ENCODE data around the gene BOLA1. TPM values are rescaled to one million over a fixed set of nuclear protein-coding genes. Genes with fewer than 3 reads are reported as not detected.

BOLA1 gene
- total and polyA plus RNA-seq, 3 experiments from 2014 or later: 27.3 to 31.6 (median 28.4) TPM

GRCh38 chr1:149927056-149927562, 27.7 kb downstream of the BOLA1 start:
- DNase-seq: peak in 1 of 5 donors; percentile 31
- H3K4me3 Mint-ChIP-seq: peak overlapping the region; percentile 89 to 97 (median 95)
- peaks cover 40 to 54% (median 41%) of the 10 kb centered on the region in 3 donors for H3K4me1 Mint-ChIP-seq
- H3K36me3 Mint-ChIP-seq: peaks cover 25 to 52% (median 41%) of the 10 kb centered on the region in 3 donors
- ChIA-PET CTCF (no interaction called here), POLR2A (interaction anchor here (1.5 kb wide), 1 partner anchor 40 kb away, joined by 33 read pairs; a partner anchor contains a TSS)
- Histone ChIP-seq H3K9me3 (ENCODE audit: low read length) (no peaks in the 10 kb centered on the region), H3K27ac (ENCODE audit: low read depth, low read length) (peak overlapping the region; percentile 93), H3K4me1 (ENCODE audit: insufficient read depth, low read length) (peaks cover 35% of the 10 kb centered on the region), H3K4me3 (ENCODE audit: low read length) (peak overlapping the region; percentile 81), H3K27me3 (ENCODE audit: insufficient read depth, low read length, poor library complexity, severe bottlenecking) (no peaks in the 10 kb centered on the region), H3K36me3 (ENCODE audit: insufficient read depth, low read length) (peaks cover 40% of the 10 kb centered on the region)
- H3K27me3 Mint-ChIP-seq: peaks cover 5 to 16% of the 10 kb centered on the region in 2 donors
- peak overlapping the region; percentile 91 to 100 (median 98) for H3K27ac Mint-ChIP-seq
- no peaks in the 10 kb centered on the region for H3K9me3 Mint-ChIP-seq

GRCh38 chr1:149927563-149928400, 28.4 kb downstream of the BOLA1 start, which contains the start of gene SF3B4:
Gene SF3B4, minus strand, starts transcription at chr1:149927803. Its CDS starts 44 bp downstream, at chr1:149927759.
- H3K27ac ChIP-seq (ENCODE audit: low read depth, low read length): peak within 1 kb of the TSS; percentile 93

GRCh38 chr1:149928401-149928724, 29.0 kb downstream of the BOLA1 start:
- H3K36me3 ChIP-seq (ENCODE audit: insufficient read depth, low read length): peaks cover 30% of the 10 kb centered on the region
- Mint-ChIP-seq H3K4me3 (peak overlapping the region; percentile 89 to 97 (median 95)), H3K27ac (peak overlapping the region; percentile 91 to 100 (median 98)), H3K36me3 (peaks cover 23 to 41% (median 37%) of the 10 kb centered on the region in 3 donors), H3K9me3 (no peaks in the 10 kb centered on the region), H3K4me1 (peaks cover 40 to 52% (median 41%) of the 10 kb centered on the region in 3 donors), H3K27me3 (peaks cover 9 to 19% of the 10 kb centered on the region in 2 donors)
- peaks cover 35% of the 10 kb centered on the region for H3K4me1 ChIP-seq (ENCODE audit: insufficient read depth, low read length)
- no peak for DNase-seq
- peak overlapping the region; percentile 81 for H3K4me3 ChIP-seq (ENCODE audit: low read length)
- CTCF ChIA-PET: interaction anchor here (1.1 to 2.0 kb wide), 2 partner anchors 27 to 41 kb away, joined by 3 to 8 read pairs; a partner anchor contains a TSS
- H3K9me3 ChIP-seq (ENCODE audit: low read length): no peaks in the 10 kb centered on the region
- POLR2A ChIA-PET: interaction anchor here (0.7 to 1.5 kb wide), 8 partner anchors 9 to 307 kb away, joined by 3 to 33 read pairs (median 4); a partner anchor contains a TSS
- H3K27ac ChIP-seq (ENCODE audit: low read depth, low read length): peak overlapping the region; percentile 93
- H3K27me3 ChIP-seq (ENCODE audit: insufficient read depth, low read length, poor library complexity, severe bottlenecking): no peaks in the 10 kb centered on the region

More at GRCh38 chr1:149927563-149928400, 28.4 kb downstream of the BOLA1 start, which contains the start of gene SF3B4:
- H3K9me3 ChIP-seq (ENCODE audit: low read length): no peaks in the 10 kb centered on the region
- H3K36me3 ChIP-seq (ENCODE audit: insufficient read depth, low read length): peaks cover 36% of the 10 kb centered on the region
- DNase-seq: peak; percentile 92 to 97 (median 93)
- no peaks in the 10 kb centered on the region for H3K27me3 ChIP-seq (ENCODE audit: insufficient read depth, low read length, poor library complexity, severe bottlenecking)
- Mint-ChIP-seq H3K9me3 (no peaks in the 10 kb centered on the region), H3K4me1 (peaks cover 40 to 54% (median 41%) of the 10 kb centered on the region in 3 donors), H3K36me3 (peaks cover 25 to 46% (median 43%) of the 10 kb centered on the region in 3 donors), H3K4me3 (peak within 1 kb of the TSS; percentile 89 to 97 (median 95)), H3K27ac (peak within 1 kb of the TSS; percentile 91 to 100 (median 98)), H3K27me3 (peaks cover 9 to 19% of the 10 kb centered on the region in 2 donors)
- H3K4me1 ChIP-seq (ENCODE audit: insufficient read depth, low read length): peaks cover 35% of the 10 kb centered on the region
- peak within 1 kb of the TSS; percentile 81 for H3K4me3 ChIP-seq (ENCODE audit: low read length)
- ChIA-PET CTCF (interaction anchor here (1.1 to 2.0 kb wide), 2 partner anchors 26 to 40 kb away, joined by 3 to 8 read pairs; a partner anchor contains a TSS), POLR2A (interaction anchor here (0.5 to 1.5 kb wide), 10 partner anchors 10 to 308 kb away, joined by 3 to 33 read pairs (median 4); a partner anchor contains a TSS)

DNA sequence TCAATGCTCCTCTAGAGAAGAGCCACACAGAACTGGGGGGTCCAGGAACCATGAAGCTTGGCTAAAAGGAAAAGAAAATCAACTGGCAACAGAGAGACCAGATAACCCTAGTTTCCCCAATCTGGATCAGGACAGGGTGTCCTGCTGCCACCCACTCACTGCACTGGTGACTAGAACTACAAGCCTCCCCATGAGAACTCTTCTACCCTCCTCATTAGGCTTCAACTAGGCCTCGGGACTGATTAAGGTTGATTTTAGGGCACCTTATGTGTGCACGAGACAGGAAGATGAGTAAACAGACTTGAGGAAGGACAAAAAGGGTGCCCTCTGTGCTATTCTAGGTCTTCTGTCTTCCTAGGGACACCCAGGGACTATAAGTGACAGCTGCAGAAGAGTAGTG, 30.5 kb downstream of the BOLA1 start:
- ChIA-PET POLR2A (no interaction called here), CTCF (interaction anchor here (1.1 kb wide), 1 partner anchor 236 kb away, joined by 3 read pairs; no protein-coding TSS in a partner anchor)
- Mint-ChIP-seq H3K27ac (peak overlapping the region in 4 of 8 donors; percentile 97 to 100 (median 98)), H3K4me1 (peaks cover 30 to 41% (median 32%) of the 10 kb centered on the region in 3 donors), H3K27me3 (peaks cover 9 to 23% of the 10 kb centered on the region in 2 donors), H3K36me3 (peaks cover 12 to 28% (median 24%) of the 10 kb centered on the region in 3 donors), H3K9me3 (no peaks in the 10 kb centered on the region), H3K4me3 (no peak overlapping the region)
- Histone ChIP-seq H3K36me3 (ENCODE audit: insufficient read depth, low read length) (peaks cover 17% of the 10 kb centered on the region), H3K4me3 (ENCODE audit: low read length) (no peak overlapping the region), H3K9me3 (ENCODE audit: low read length) (no peaks in the 10 kb centered on the region), H3K4me1 (ENCODE audit: insufficient read depth, low read length) (peaks cover 32% of the 10 kb centered on the region), H3K27me3 (ENCODE audit: insufficient read depth, low read length, poor library complexity, severe bottlenecking) (no peaks in the 10 kb centered on the region), H3K27ac (ENCODE audit: low read depth, low read length) (no peak overlapping the region)
- DNase-seq: peak in 1 of 5 donors; percentile 10

DNA sequence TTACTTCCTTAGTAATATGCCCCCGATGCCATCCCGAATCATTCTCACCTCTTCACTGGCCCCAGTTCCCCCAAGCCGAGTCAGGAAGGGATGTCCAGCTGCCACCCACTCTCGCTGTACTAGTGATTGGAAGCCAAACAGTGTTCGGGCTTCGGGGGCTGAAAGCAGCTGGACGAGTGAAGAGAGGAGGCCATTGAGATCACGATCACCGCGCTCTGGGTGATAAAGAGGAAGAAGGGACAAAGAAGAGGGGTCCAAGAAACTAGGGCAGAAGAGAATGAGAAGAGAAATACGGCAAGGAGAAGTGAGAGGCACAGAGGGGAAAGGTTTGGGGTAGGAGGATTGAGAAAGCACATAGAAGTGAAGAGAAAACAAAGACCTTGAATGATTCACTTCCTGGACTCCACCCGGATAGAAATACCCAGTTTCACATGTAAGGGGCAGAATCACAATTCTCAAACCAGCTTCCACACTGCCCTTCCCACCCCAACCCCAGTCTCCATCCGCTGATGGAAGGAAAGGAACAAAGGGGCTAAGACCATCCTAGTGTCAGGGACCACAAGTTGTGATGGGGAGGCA, 31.9 kb downstream of the BOLA1 start:
- CTCF ChIA-PET: no interaction called here
- Histone ChIP-seq H3K9me3 (ENCODE audit: low read length) (no peaks in the 10 kb centered on the region), H3K36me3 (ENCODE audit: insufficient read depth, low read length) (peaks cover 3% of the 10 kb centered on the region), H3K4me1 (ENCODE audit: insufficient read depth, low read length) (peaks cover 17% of the 10 kb centered on the region), H3K27ac (ENCODE audit: low read depth, low read length) (no peak overlapping the region), H3K4me3 (ENCODE audit: low read length) (no peak overlapping the region), H3K27me3 (ENCODE audit: insufficient read depth, low read length, poor library complexity, severe bottlenecking) (no peaks in the 10 kb centered on the region)
- POLR2A ChIA-PET: no interaction called here
- Mint-ChIP-seq H3K9me3 (no peaks in the 10 kb centered on the region), H3K27me3 (peaks cover 9 to 23% of the 10 kb centered on the region in 2 donors), H3K36me3 (peaks cover 1 to 16% (median 14%) of the 10 kb centered on the region in 3 donors), H3K4me1 (peaks cover 15 to 27% (median 20%) of the 10 kb centered on the region in 3 donors), H3K4me3 (peak overlapping the region in 1 of 7 donors; percentile 79), H3K27ac (peak overlapping the region in 1 of 8 donors; percentile 51)
- peak in 1 of 5 donors; percentile 26 for DNase-seq

DNA sequence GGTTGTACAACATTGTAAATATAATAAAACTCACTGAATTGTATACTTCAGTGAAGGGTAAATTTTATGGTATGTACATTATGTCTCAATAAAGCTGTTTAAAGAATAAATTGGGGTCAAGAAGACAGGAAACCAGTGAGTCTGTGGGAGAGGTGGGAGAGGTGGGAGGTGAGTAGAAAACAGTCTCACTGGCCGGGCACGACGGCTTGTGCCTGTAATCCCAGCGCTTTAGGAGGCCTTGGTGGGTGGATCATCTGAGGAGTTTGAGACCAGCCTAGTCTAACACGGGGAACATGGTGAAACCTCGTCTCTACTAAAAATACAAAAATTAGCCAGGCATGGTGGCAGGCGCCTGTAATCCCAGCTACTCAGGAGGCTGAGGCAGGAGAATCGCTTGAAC, 33.1 kb downstream of the BOLA1 start:
- peaks cover 9 to 23% of the 10 kb centered on the region in 2 donors for H3K27me3 Mint-ChIP-seq
- no peak overlapping the region for H3K4me3 Mint-ChIP-seq
- CTCF ChIA-PET: no interaction called here
- POLR2A ChIA-PET: interaction anchor here (0.6 kb wide), 1 partner anchor 442 kb away, joined by 3 read pairs; no protein-coding TSS in a partner anchor
- peaks cover 0 to 16% (median 4%) of the 10 kb centered on the region in 3 donors for H3K36me3 Mint-ChIP-seq
- Histone ChIP-seq H3K27ac (ENCODE audit: low read depth, low read length) (no peak overlapping the region), H3K9me3 (ENCODE audit: low read length) (no peaks in the 10 kb centered on the region), H3K4me1 (ENCODE audit: insufficient read depth, low read length) (peaks cover 10% of the 10 kb centered on the region), H3K4me3 (ENCODE audit: low read length) (no peak overlapping the region), H3K36me3 (ENCODE audit: insufficient read depth, low read length) (no peaks in the 10 kb centered on the region), H3K27me3 (ENCODE audit: insufficient read depth, low read length, poor library complexity, severe bottlenecking) (no peaks in the 10 kb centered on the region)
- DNase-seq: peak in 1 of 5 donors; percentile 20
- no peak overlapping the region for H3K27ac Mint-ChIP-seq
- no peaks in the 10 kb centered on the region for H3K9me3 Mint-ChIP-seq
- H3K4me1 Mint-ChIP-seq: peaks cover 14 to 21% (median 16%) of the 10 kb centered on the region in 3 donors

GRCh38 chr1:149933208-149933607, 33.8 kb downstream of the BOLA1 start:
- H3K9me3 Mint-ChIP-seq: no peaks in the 10 kb centered on the region

More at GRCh38 chr1:149933208-149933607, 33.8 kb downstream of the BOLA1 start:
- H3K9me3 ChIP-seq (ENCODE audit: low read length): no peaks in the 10 kb centered on the region
- no peak for DNase-seq
- Mint-ChIP-seq H3K27me3 (peaks cover 9 to 23% of the 10 kb centered on the region in 2 donors), H3K4me1 (peaks cover 15 to 22% (median 17%) of the 10 kb centered on the region in 3 donors), H3K36me3 (peaks cover 0 to 16% (median 0%) of the 10 kb centered on the region in 3 donors), H3K27ac (peak overlapping the region in 1 of 8 donors; percentile 17), H3K4me3 (no peak overlapping the region)
- peaks cover 15% of the 10 kb centered on the region for H3K4me1 ChIP-seq (ENCODE audit: insufficient read depth, low read length)
- H3K36me3 ChIP-seq (ENCODE audit: insufficient read depth, low read length): no peaks in the 10 kb centered on the region
- CTCF ChIA-PET: no interaction called here
- no peak overlapping the region for H3K4me3 ChIP-seq (ENCODE audit: low read length)
- H3K27me3 ChIP-seq (ENCODE audit: insufficient read depth, low read length, poor library complexity, severe bottlenecking): no peaks in the 10 kb centered on the region
- H3K27ac ChIP-seq (ENCODE audit: low read depth, low read length): no peak overlapping the region
- POLR2A ChIA-PET: no interaction called here
